Stimulated activated CD4-positive, alpha-beta T cell treated with anti-CD3 and anti-CD28 coated beads, TNF-alpha, amount 100 ng/mL, for 24 hours (primary cell): ENCODE results near the gene TTF2.

Source experiments
- DNase-seq, 3 experiments: peaks; one replicate each; pipeline ENCODE4 v3.0.0-alpha.2; 2020; ENCODE audit warnings: low read depth in 3 of 3

Gene TTF2

GRCh38 chr1:117046781-117047180 is 13.3 kb upstream of the TTF2 start:
- no peak for DNase-seq

GRCh38 chr1:117047271-117047670 is 12.9 kb upstream of the TTF2 start:
- no peak for DNase-seq

GRCh38 chr1:117049857-117050256 is 10.3 kb upstream of the TTF2 start:
- DNase-seq, result no peak

GRCh38 chr1:117051224-117052064 is 8.7 kb upstream of the TTF2 start:
- peak in 1 of 3 experiments; percentile 25 for DNase-seq

- no peak for DNase-seq
These were observed 6.1 kb upstream of the TTF2 start for GRCh38 chr1:117054068-117054467.

DNA sequence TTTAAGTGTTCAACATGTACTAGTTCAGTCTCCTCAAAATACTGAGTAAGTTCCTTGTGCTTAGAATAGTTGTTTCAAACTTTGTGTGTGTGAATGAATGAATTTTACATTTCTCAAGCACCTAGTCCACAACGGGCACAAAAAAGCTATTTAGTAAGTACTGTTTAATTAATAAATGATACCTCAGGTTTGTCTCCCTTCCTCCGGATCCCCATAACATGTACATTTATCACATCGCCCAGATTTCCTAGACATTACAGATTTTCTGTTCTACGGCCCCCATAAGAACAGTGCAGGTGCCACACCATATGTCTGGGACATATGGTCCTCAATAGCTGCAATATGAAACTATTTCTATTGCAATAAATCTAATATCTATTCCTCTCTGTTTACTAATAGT is 1.3 kb upstream of the TTF2 start:
- no peak for DNase-seq

GRCh38 chr1:117059334-117059677 is 820 bp upstream of the TTF2 start:
- peak; percentile 30 to 72 (median 40) for DNase-seq

GRCh38 chr1:117060441-117061317 is 553 bp downstream of the TTF2 start:
- DNase-seq, result no peak

DNA sequence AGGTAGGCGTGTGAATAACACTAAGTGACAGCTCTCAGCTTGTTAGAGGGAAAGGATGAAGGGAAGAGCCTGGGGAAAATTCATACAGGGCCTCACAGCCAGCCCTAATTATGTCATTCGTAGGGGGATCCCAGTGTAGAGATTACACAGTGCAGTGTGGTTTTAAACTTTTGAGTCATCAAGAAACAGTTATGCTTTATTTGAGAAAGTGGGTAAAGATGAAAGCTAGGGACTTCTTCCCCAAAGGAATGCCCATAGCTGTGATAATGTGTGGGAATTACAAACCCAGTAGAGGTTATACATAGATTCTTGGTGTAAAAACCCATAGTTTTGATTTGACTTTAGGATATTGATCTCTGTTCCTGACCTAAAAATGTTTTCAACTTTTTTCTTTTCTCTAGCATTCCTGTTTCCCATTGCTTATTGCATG is 1.9 kb downstream of the TTF2 start:
- peak in 1 of 3 experiments; percentile 22 for DNase-seq

DNA sequence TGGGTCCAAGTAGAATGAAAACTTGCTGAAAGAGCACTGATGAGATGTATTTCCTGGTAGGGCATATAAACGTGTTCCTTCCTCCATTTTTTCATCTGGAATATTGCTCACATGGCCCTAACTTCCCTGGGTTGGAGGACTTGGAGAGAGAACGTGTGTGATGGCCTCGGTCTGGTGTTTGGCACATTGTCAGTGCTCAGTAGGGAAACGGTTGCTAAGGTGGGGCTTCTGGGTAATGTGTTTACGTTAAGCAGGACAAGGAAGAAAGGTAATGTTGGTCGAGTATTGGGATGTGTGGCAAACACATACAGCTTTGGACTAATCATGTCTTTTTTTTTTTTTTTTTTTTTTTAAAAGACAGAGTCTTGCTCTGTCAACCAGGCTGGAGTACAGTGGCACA is 6.2 kb downstream of the TTF2 start:
- no peak for DNase-seq

DNA sequence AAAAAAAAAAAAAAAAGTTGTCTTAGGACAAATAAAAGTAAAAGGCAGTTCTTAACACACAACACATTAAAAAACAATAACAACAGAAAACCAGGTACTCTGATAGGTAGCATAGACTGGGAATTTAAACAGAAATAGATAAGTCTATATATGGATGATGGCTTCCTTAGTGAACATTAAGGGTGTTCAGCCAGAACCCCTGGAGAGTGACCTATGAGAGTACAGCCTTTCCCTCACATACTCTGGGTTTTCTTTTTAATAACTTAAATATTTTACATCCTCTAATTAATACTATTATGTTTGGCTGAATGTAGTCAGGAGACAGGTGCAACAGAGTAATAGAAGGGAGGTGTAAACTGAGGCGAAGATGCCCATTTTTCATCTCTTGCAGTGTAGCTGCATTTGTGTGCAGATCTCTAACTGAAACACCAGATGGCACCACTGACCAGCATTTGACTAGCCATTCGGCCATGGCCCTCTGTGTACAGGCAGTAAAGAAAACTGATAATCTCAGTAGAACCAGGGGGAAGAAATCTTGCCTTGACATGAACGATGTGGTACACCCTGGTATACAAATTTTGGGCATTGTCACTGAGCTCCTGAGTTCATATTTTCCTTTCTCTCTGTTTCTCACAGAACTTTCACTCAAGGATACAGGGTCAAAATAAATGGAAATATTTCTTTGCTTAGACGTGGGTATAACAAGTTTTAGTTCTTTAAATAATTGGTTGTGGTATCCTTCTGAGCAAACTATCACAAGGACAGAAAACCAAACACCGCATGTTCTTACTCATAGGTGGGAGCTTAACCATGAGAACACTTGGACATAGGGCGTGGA is 7.6 kb downstream of the TTF2 start:
- peak in 1 of 3 experiments; percentile 14 for DNase-seq

DNA sequence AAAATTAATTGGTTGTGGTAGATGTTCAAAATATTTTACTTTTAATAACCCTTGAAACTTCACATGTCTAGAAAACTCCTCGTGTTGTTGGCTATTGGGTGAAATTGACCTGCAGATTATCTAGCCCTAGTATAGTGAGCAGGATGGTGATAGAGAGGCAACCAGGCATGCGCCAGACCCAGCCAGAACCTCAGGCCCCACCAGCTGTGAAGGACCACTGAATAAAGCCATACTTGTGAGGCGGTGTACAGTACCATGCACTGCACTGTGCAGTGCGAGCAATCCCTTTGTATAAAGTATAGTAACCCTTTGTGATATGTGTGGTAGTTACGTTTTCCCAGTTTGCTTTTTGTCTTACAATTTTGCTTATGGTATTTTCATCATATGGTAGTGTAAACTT is 8.5 kb downstream of the TTF2 start:
- DNase-seq, result no peak

GRCh38 chr1:117069220-117069844 is 9.2 kb downstream of the TTF2 start:
- DNase-seq, result no peak

DNA sequence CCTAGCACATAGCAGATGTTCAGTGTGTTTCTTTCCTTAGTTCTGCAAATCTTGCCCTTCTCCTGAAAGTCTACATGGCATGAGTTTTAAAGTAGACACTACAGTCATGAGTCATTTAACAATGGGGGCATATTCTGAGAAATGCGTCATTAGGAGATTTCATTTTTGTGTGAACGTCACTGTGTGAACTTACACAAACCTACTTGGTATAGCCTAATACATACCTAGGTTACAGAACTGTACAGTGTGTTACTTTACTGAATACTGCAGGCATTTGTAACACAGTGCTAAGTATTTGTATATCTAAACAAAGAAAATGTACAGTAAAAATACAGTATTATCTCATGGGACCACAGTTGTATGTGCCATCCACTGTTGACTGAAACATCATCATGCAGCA is 10.0 kb downstream of the TTF2 start:
- DNase-seq, result no peak

GRCh38 chr1:117076648-117077047 is 16.5 kb downstream of the TTF2 start:
- DNase-seq, result peak in 1 of 3 experiments; percentile 7

DNA sequence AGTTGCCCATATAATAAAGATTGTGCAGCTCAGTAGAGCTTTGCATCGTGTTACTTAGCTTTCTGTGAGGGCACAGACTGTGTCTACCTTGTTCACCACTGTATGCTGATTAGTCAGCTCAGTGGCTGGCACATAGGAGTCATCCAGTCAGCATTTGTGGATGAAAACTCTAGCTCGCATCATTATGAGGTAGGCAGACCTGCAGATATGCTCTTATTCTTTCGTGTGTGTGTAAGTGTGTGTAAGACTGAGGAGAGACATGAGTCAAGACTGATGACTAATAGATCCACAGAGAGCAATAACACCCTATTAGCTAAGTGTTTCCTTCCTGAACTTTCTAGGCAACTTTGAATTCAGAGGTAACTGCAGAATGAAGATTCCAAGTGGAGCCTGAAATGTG is 17.1 kb downstream of the TTF2 start:
- peak in 2 of 3 experiments; percentile 48 to 50 for DNase-seq

DNA sequence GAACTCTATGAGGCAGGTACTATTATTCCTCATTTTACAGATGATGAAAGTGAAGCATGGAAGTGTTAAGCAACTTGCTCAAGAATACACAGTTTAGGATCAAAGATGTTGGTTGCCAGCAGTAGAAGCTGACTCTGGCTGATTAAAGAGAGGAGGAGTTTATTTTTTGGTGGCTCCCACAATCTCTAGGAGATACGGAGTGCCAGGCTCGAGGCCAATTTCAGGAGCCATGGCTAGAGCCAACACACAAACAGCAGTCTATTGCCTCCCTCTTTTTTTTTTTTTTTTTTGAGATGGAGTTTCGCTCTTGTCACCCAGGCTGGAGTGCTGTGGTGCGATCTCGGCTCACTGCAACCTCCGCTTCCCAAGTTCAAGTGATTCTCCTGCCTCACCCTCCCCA is 19.6 kb downstream of the TTF2 start:
- no peak for DNase-seq

DNA sequence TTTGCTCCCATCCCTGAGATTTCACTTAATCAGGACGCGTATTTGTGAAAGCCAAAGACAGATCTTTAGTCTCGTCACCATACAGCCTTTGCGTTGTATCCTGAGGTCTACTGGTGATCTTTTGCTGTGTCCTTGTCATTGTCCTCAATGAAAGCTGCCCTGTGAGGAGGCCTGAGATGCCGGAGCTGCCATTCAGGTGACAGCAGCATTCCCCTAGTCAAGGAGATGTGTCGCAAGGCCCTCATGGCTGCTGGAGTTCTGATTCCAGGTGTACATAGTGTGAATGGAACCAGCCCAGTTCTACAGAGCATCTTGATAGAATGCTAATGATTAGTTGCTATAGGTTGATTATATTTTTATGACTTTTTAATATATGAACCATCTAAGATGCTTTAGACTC is 24.1 kb downstream of the TTF2 start:
- DNase-seq, result no peak

GRCh38 chr1:117087686-117088085 is 27.6 kb downstream of the TTF2 start:
- no peak for DNase-seq

- no peak for DNase-seq
These were observed 29.9 kb downstream of the TTF2 start for GRCh38 chr1:117089996-117090395.

DNA sequence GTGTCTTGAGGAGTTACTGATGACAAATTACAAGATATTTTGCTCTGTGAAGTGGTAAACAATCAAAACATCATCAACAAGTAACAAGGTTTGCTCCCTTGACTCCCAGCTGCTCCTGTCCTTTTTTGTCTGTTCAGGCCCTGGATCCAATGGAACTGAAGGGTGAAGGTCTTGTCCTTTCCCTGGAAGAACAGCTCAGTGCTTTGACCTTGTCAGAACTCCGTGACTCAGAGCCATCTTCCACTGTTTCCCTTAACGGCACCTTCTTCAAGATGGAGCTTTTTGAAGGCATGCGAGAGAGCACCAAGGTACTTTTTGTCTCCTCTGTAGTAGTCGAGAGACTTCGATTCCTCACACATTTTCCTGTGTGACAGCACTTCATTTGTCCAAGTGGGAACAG is 32.5 kb downstream of the TTF2 start:
- no peak for DNase-seq
